GM23338 (cell line): ENCODE measurements around the gene INTS6. TPM values are rescaled to one million over a fixed set of nuclear protein-coding genes. Genes with fewer than 3 reads are reported as not detected.

Source experiments
- ATAC-seq: fragments of 200-7000 bp; cut with Tn5 transposase; 3 replicates; pipeline ENCODE4 v1.9.1; 2020
- DNase-seq: peaks from one replicate; pipeline ENCODE4 v3.0.0-alpha.2; 2015; ENCODE audit warnings: low spot score
- H2AFZ ChIP-seq: fragments of 200-600 bp; sonication (generic); 2 replicates; pipeline ENCODE4 v1.8.0; 2016; ENCODE audit warnings: antibody characterized with exemption, mild to moderate bottlenecking, moderate library complexity
- H3F3A ChIP-seq: fragments of 200-600 bp; sonication (generic); replicated peaks from 2 replicates; pipeline ENCODE4 v1.8.0; 2017; ENCODE audit warnings: antibody characterized with exemption, mixed run types, low read depth
- H3K27ac ChIP-seq: fragments of 200-600 bp; sonication (generic); 2 replicates; pipeline ENCODE4 v1.6.1; 2016; ENCODE audit warnings: low read depth
- H3K27me3 ChIP-seq: fragments of 200-600 bp; sonication (generic); 2 replicates; pipeline ENCODE4 v1.8.0; 2016; ENCODE audit warnings: mild to moderate bottlenecking, mixed run types, moderate library complexity; ENCODE audit not compliant: insufficient read depth
- H3K36me3 ChIP-seq: fragments of 200-600 bp; sonication (generic); 2 replicates; pipeline ENCODE4 v1.8.0; 2016; ENCODE audit warnings: mild to moderate bottlenecking; ENCODE audit not compliant: insufficient read depth
- H3K4me1 ChIP-seq: fragments of 200-600 bp; sonication (generic); 2 replicates; pipeline ENCODE4 v1.8.0; 2016; ENCODE audit warnings: mild to moderate bottlenecking, moderate library complexity; ENCODE audit not compliant: insufficient read depth
- H3K4me2 ChIP-seq: fragments of 200-600 bp; sonication (generic); 2 replicates; pipeline ENCODE4 v1.7.1; 2017; ENCODE audit warnings: mixed run types
- H3K4me3 ChIP-seq: fragments of 200-600 bp; sonication (generic); 2 replicates; pipeline ENCODE4 v1.6.1; 2016; ENCODE audit warnings: mixed run types
- H3K79me2 ChIP-seq: fragments of 200-600 bp; sonication (generic); replicated peaks from 2 replicates; pipeline ENCODE4 v1.8.0; 2017; ENCODE audit warnings: mild to moderate bottlenecking; ENCODE audit not compliant: insufficient read depth
- H3K9me2 ChIP-seq: fragments of 200-600 bp; sonication (generic); 2 replicates; pipeline ENCODE4 v1.8.0; 2017; ENCODE audit not compliant: insufficient read depth
- H4K20me1 ChIP-seq: fragments of 200-600 bp; sonication (generic); replicated peaks from 2 replicates; pipeline ENCODE4 v1.8.0; 2017; ENCODE audit warnings: mild to moderate bottlenecking; ENCODE audit not compliant: insufficient read depth
- H3K27ac Mint-ChIP-seq: 2 replicates; pipeline ENCODE4 v1.8.0; 2020; ENCODE audit warnings: inconsistent platforms, mild to moderate bottlenecking, moderate library complexity, mixed read lengths
- H3K27me3 Mint-ChIP-seq: 3 replicates; pipeline ENCODE4 v1.8.0; 2022; ENCODE audit warnings: low read depth, mild to moderate bottlenecking, moderate library complexity, mixed read lengths, inconsistent platforms; ENCODE audit not compliant: insufficient read depth, poor library complexity
- H3K36me3 Mint-ChIP-seq: 3 replicates; pipeline ENCODE4 v1.8.0; 2021; ENCODE audit warnings: low read depth, mild to moderate bottlenecking, inconsistent platforms, moderate library complexity, mixed read lengths
- H3K4me1 Mint-ChIP-seq: 3 replicates; pipeline ENCODE4 v1.8.0; 2020; ENCODE audit warnings: mild to moderate bottlenecking, inconsistent platforms, mixed read lengths
- H3K4me3 Mint-ChIP-seq: 3 replicates; pipeline ENCODE4 v1.8.0; 2021; ENCODE audit warnings: moderate library complexity, mild to moderate bottlenecking, inconsistent platforms, mixed read lengths
- H3K9me3 Mint-ChIP-seq: 3 replicates; pipeline ENCODE4 v1.8.0; 2020; ENCODE audit warnings: moderate library complexity, mild to moderate bottlenecking, inconsistent platforms, mixed read lengths
- CREB1 ChIP-seq: fragments of 250-450 bp; sonication (Bioruptor Pico); IDR thresholded peaks from 2 replicates; pipeline ENCODE4 v1.5.0; 2020; ENCODE audit warnings: low read depth, mild to moderate bottlenecking, moderate library complexity
- EZH2 ChIP-seq: fragments of 200-600 bp; sonication (generic); IDR thresholded peaks from one replicate; pipeline ENCODE4 v1.8.0; 2017; ENCODE audit warnings: antibody characterized with exemption, mild to moderate bottlenecking, low read depth; ENCODE audit not compliant: unreplicated experiment
- EZH2phosphoT487 ChIP-seq: fragments of 200-600 bp; sonication (generic); IDR thresholded peaks from one replicate; pipeline ENCODE4 v1.8.1; 2018; ENCODE audit warnings: antibody characterized with exemption; ENCODE audit not compliant: unreplicated experiment
- JUNB ChIP-seq: IDR thresholded peaks from one replicate; pipeline ENCODE4 v1.6.1; 2016; ENCODE audit warnings: antibody characterized with exemption; ENCODE audit not compliant: unreplicated experiment
- NANOG ChIP-seq: IDR thresholded peaks from 2 replicates; pipeline ENCODE4 v1.6.1; 2016; ENCODE audit warnings: antibody characterized with exemption, borderline replicate concordance
- POLR2AphosphoS5 ChIP-seq: IDR thresholded peaks from 2 replicates; pipeline ENCODE4 v1.6.1; 2016; ENCODE audit warnings: antibody characterized with exemption, low read depth
- STAT1 ChIP-seq: IDR thresholded peaks from one replicate; pipeline ENCODE4 v1.6.1; 2016; ENCODE audit warnings: antibody characterized with exemption; ENCODE audit not compliant: unreplicated experiment
- ZNF114 ChIP-seq: fragments of 250-450 bp; sonication (Bioruptor Pico); IDR thresholded peaks from 2 replicates; pipeline ENCODE4 v1.5.0; 2020; ENCODE audit warnings: mild to moderate bottlenecking, moderate library complexity
- ZNF331 ChIP-seq: fragments of 250-450 bp; sonication (Bioruptor Pico); IDR thresholded peaks from 2 replicates; pipeline ENCODE4 v1.5.0; 2020; ENCODE audit warnings: low read depth, mild to moderate bottlenecking, moderate library complexity
- ZNF462 ChIP-seq: fragments of 250-450 bp; sonication (Bioruptor Pico); IDR thresholded peaks from 2 replicates; pipeline ENCODE4 v1.5.0; 2020; ENCODE audit warnings: mild to moderate bottlenecking, moderate library complexity
- polyA plus RNA-seq: library from polyadenylated mRNA; unstranded; fragments of >200 nt; fragmentation: Nextera tagmentation; extraction: Ambion mirVana; gene quantifications from 2 replicates; pipeline ENCODE4 v1.2.1, GENCODE V29; 2016
- total RNA-seq: library from RNA; depleted of rRNA; stranded (reverse); fragments of >200 nt; shearing (Covaris generic); gene quantifications from 2 replicates; pipeline ENCODE4 v1.2.3, GENCODE V29; 2014
- TF ChIP-seq, protein P1 (sequence below), 2 experiments: fragments of 200-600 bp in 1 of 2; sonication (generic) in 1 of 2; conservative IDR thresholded peaks; 2 replicates each; pipeline versions ENCODE4 v1.5.1 to v1.6.1; 2016 to 2017; ENCODE audit warnings: antibody characterized with exemption in 2 of 2, low read depth in 2 of 2, mild to moderate bottlenecking in 2 of 2, moderate library complexity in 1 of 2
- TF ChIP-seq, protein P2 (sequence below): IDR thresholded peaks from one replicate; pipeline ENCODE4 v1.6.1; 2018; ENCODE audit warnings: antibody characterized with exemption; ENCODE audit not compliant: unreplicated experiment
- TF ChIP-seq, protein P3 (sequence below): IDR thresholded peaks from 2 replicates; pipeline ENCODE4 v1.6.1; 2016; ENCODE audit warnings: antibody characterized with exemption

INTS6 gene
- total and polyA plus RNA-seq, 2 experiments from 2014 or later = 24.8 to 38.6 TPM

DNA sequence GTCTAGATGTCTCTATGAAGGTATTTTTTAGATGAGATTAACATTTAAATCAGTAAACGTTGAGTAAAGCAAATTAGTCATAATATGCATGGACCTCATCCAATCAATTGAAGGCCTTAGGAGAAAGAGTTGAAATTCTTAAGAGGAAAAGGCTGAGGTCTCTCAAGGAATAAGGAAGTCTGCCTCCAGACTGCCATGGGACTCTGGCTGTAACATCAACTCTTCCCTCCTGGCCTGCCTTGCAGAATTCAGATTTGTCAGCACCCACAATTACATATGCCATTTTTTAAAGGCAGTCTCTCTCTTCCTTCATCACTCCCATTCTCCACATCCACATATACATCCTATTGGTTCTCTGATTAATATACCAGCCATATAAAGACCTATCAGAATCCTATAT is 28.8 kb upstream of the INTS6 start:
- Histone ChIP-seq H3K27ac (no peak overlapping the region), H4K20me1 (no peaks in the 10 kb centered on the region), H3F3A (no peaks in the 10 kb centered on the region), H3K4me3 (no peak overlapping the region), H3K79me2 (no peaks in the 10 kb centered on the region), H3K4me2 (no peak overlapping the region), H2AFZ (no peak overlapping the region), H3K27me3 (no peaks in the 10 kb centered on the region), H3K4me1 (no peaks in the 10 kb centered on the region), H3K36me3 (no peaks in the 10 kb centered on the region), H3K9me2 (0 out of 2 replicates have a peak, but pooled peaks cover 3% of the 10 kb centered on the region)
- Mint-ChIP-seq H3K4me1 (no peaks in the 10 kb centered on the region), H3K4me3 (no peak overlapping the region), H3K27me3 (no peaks in the 10 kb centered on the region), H3K9me3 (peaks cover 5% of the 10 kb centered on the region; the same call in 2 of the 3 replicates), H3K36me3 (no peaks in the 10 kb centered on the region), H3K27ac (no peak overlapping the region)
- DNase-seq (no peak), ATAC-seq (no peak)
- TF ChIP-seq, protein P1, sequence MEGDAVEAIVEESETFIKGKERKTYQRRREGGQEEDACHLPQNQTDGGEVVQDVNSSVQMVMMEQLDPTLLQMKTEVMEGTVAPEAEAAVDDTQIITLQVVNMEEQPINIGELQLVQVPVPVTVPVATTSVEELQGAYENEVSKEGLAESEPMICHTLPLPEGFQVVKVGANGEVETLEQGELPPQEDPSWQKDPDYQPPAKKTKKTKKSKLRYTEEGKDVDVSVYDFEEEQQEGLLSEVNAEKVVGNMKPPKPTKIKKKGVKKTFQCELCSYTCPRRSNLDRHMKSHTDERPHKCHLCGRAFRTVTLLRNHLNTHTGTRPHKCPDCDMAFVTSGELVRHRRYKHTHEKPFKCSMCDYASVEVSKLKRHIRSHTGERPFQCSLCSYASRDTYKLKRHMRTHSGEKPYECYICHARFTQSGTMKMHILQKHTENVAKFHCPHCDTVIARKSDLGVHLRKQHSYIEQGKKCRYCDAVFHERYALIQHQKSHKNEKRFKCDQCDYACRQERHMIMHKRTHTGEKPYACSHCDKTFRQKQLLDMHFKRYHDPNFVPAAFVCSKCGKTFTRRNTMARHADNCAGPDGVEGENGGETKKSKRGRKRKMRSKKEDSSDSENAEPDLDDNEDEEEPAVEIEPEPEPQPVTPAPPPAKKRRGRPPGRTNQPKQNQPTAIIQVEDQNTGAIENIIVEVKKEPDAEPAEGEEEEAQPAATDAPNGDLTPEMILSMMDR (conservative IDR thresholded peaks at IDR 0.05; ENCODE audit: low read depth in 2 of 2) = no peak
- no peak for TF ChIP-seq NANOG
- TF ChIP-seq CREB1 (CRISPR knock-in tag) = no peak
- no peak for TF ChIP-seq STAT1
- no peak for TF ChIP-seq EZH2
- TF ChIP-seq, protein P2, sequence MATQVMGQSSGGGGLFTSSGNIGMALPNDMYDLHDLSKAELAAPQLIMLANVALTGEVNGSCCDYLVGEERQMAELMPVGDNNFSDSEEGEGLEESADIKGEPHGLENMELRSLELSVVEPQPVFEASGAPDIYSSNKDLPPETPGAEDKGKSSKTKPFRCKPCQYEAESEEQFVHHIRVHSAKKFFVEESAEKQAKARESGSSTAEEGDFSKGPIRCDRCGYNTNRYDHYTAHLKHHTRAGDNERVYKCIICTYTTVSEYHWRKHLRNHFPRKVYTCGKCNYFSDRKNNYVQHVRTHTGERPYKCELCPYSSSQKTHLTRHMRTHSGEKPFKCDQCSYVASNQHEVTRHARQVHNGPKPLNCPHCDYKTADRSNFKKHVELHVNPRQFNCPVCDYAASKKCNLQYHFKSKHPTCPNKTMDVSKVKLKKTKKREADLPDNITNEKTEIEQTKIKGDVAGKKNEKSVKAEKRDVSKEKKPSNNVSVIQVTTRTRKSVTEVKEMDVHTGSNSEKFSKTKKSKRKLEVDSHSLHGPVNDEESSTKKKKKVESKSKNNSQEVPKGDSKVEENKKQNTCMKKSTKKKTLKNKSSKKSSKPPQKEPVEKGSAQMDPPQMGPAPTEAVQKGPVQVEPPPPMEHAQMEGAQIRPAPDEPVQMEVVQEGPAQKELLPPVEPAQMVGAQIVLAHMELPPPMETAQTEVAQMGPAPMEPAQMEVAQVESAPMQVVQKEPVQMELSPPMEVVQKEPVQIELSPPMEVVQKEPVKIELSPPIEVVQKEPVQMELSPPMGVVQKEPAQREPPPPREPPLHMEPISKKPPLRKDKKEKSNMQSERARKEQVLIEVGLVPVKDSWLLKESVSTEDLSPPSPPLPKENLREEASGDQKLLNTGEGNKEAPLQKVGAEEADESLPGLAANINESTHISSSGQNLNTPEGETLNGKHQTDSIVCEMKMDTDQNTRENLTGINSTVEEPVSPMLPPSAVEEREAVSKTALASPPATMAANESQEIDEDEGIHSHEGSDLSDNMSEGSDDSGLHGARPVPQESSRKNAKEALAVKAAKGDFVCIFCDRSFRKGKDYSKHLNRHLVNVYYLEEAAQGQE = no peak
- TF ChIP-seq, protein P3, sequence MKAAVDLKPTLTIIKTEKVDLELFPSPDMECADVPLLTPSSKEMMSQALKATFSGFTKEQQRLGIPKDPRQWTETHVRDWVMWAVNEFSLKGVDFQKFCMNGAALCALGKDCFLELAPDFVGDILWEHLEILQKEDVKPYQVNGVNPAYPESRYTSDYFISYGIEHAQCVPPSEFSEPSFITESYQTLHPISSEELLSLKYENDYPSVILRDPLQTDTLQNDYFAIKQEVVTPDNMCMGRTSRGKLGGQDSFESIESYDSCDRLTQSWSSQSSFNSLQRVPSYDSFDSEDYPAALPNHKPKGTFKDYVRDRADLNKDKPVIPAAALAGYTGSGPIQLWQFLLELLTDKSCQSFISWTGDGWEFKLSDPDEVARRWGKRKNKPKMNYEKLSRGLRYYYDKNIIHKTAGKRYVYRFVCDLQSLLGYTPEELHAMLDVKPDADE = no peak
- no peak for TF ChIP-seq POLR2AphosphoS5
- no peak for TF ChIP-seq ZNF331
- no peak for TF ChIP-seq EZH2phosphoT487
- no peak for TF ChIP-seq ZNF114 (CRISPR knock-in tag)
- TF ChIP-seq ZNF462 (CRISPR knock-in tag) = no peak
- no peak for TF ChIP-seq JUNB
